Epithelial cell of umbilical artery (primary cell): ENCODE measurements around the gene RAB18. TPM values are rescaled to one million over a fixed set of nuclear protein-coding genes. Genes with fewer than 3 reads are reported as not detected.

Experiments
- total RNA-seq: library from RNA; depleted of rRNA; stranded (reverse); fragments of >200 nt; gene quantifications from 2 replicates; pipeline ENCODE4 v1.2.3, GENCODE V29; 2014

RAB18 gene
- total RNA-seq, result 43.9 and 51.5 TPM in 2 replicates

GRCh38 chr10:27504007-27504807 lies at the start of gene RAB18:
Gene RAB18 (plus strand): TSS chr10:27504304. CDS start chr10:27504370, 66 bp downstream.

Other genes with a start within 250 kb of the RAB18 start
- gene MKX, start 241.5 kb downstream of the RAB18 start, total RNA-seq, result under 0.01 TPM in 1 of 2 replicates, not detected in the other